SK-N-SH (cell line): Measurements from ENCODE around the gene KCNE5. TPM values are rescaled to one million over a fixed set of nuclear protein-coding genes. Genes with fewer than 3 reads are reported as not detected.

Experiments
- CTCF ChIA-PET: fragments of 300-600, 350-600 bp; formaldehyde crosslinking; extraction: SDS; loops from one replicate; lab custom pipeline; 2021; lab: Yijun Ruan, JAX
- POLR2A ChIA-PET: fragments of 350-600 bp; sonication (Branson Sonifier 250); formaldehyde crosslinking; extraction: SDS; loops from one replicate; lab custom pipeline; 2020; ENCODE audit warnings: antibody characterized with exemption, inconsistent platforms; lab: Yijun Ruan, JAX
- DNase-seq: peaks from one replicate; pipeline ENCODE4 v3.0.0; 2012
- H2AFZ ChIP-seq: fragments of 200-600 bp; sonication (generic); 2 replicates; pipeline ENCODE4 v1.8.1; 2016; ENCODE audit warnings: antibody characterized with exemption, mild to moderate bottlenecking, low read depth
- H3F3A ChIP-seq: fragments of 200-600 bp; sonication (generic); replicated peaks from 2 replicates; pipeline ENCODE3; 2016; ENCODE audit warnings: antibody characterized with exemption, mild to moderate bottlenecking; ENCODE audit not compliant: insufficient read depth
- H3K27ac ChIP-seq, 2 experiments: fragments of 200-500 bp in 1 of 2; fragments of 200-600 bp in 1 of 2; sonication (Bioruptor generic) in 1 of 2; sonication (generic), shearing (Covaris generic) in 1 of 2; 2 replicates each; pipeline versions ENCODE4 v1.5.1 to v1.6.1; 2014 to 2016; ENCODE audit warnings: low read depth in 2 of 2, inconsistent platforms in 1 of 2, low read length in 1 of 2, mild to moderate bottlenecking in 1 of 2, mixed read lengths in 1 of 2
- H3K27me3 ChIP-seq: fragments of 200-600 bp; sonication (generic), shearing (Covaris generic); 2 replicates; pipeline ENCODE4 v1.6.1; 2016; ENCODE audit warnings: mixed run types; ENCODE audit not compliant: insufficient read depth
- H3K36me3 ChIP-seq, 2 experiments: fragments of 200-500 bp in 1 of 2; fragments of 200-600 bp in 1 of 2; sonication (Bioruptor generic) in 1 of 2; sonication (generic) in 1 of 2; replicated peaks in 1 of 2; 2 replicates each; pipeline versions ENCODE3 to v1.5.1; 2014 to 2016; ENCODE audit warnings: low read length in 1 of 2, mild to moderate bottlenecking in 1 of 2; ENCODE audit not compliant: insufficient read depth in 2 of 2, control insufficient read depth in 1 of 2
- H3K4me1 ChIP-seq, 2 experiments: fragments of 200-500 bp in 1 of 2; fragments of 200-600 bp in 1 of 2; sonication (Bioruptor generic) in 1 of 2; sonication (generic), shearing (Covaris generic) in 1 of 2; 2 replicates each; pipeline versions ENCODE4 v1.5.1 to v1.6.1; 2014 to 2016; ENCODE audit warnings: low read depth in 1 of 2, low read length in 1 of 2, mixed run types in 1 of 2; ENCODE audit not compliant: insufficient read depth in 2 of 2, control insufficient read depth in 1 of 2
- H3K4me2 ChIP-seq: fragments of 200-600 bp; sonication (generic), shearing (Covaris generic); 2 replicates; pipeline ENCODE4 v1.6.1; 2017; ENCODE audit warnings: mixed run types
- H3K4me3 ChIP-seq, 2 experiments: fragments of 200-500 bp in 1 of 2; fragments of 200-600 bp in 1 of 2; sonication (Bioruptor generic) in 1 of 2; sonication (generic), shearing (Covaris generic) in 1 of 2; 2 replicates each; pipeline versions ENCODE4 v1.5.1 to v1.8.1; 2014 to 2016; ENCODE audit warnings: low read depth in 2 of 2, inconsistent platforms in 1 of 2, low read length in 1 of 2, mild to moderate bottlenecking in 1 of 2, mixed read lengths in 1 of 2, moderate library complexity in 1 of 2
- H3K79me2 ChIP-seq: fragments of 200-600 bp; sonication (generic); 2 replicates; pipeline ENCODE4 v1.8.1; 2017; ENCODE audit warnings: mild to moderate bottlenecking; ENCODE audit not compliant: insufficient read depth
- H3K9ac ChIP-seq: fragments of 200-600 bp; sonication (generic); 2 replicates; pipeline ENCODE4 v1.6.1; 2017; ENCODE audit warnings: mixed run types
- H3K9me2 ChIP-seq: fragments of 200-600 bp; sonication (generic); 2 replicates; pipeline ENCODE4 v1.6.1; 2017; ENCODE audit warnings: mixed run types
- H3K9me3 ChIP-seq: fragments of 200-600 bp; sonication (generic); 2 replicates; pipeline ENCODE4 v1.6.1; 2017; ENCODE audit warnings: mixed run types, mild to moderate bottlenecking, moderate library complexity
- H4K20me1 ChIP-seq: fragments of 200-600 bp; sonication (generic); 2 replicates; pipeline ENCODE4 v1.6.1; 2017; ENCODE audit warnings: mild to moderate bottlenecking, mixed run types; ENCODE audit not compliant: insufficient read depth
- ELF1 ChIP-seq: IDR thresholded peaks from 2 replicates; pipeline ENCODE4 v1.4.0; 2012
- FOSL2 ChIP-seq: IDR thresholded peaks from 2 replicates; pipeline ENCODE4 v1.4.0; 2012; ENCODE audit warnings: low read depth, mild to moderate bottlenecking, moderate library complexity, borderline replicate concordance
- FOXJ3 ChIP-seq: sonication (generic); formaldehyde crosslinking; IDR thresholded peaks from 2 replicates; pipeline ENCODE4 v1.5.1; 2020; ENCODE audit warnings: mild to moderate bottlenecking, missing genetic modification reagents
- GATA2 ChIP-seq: sonication (generic); formaldehyde crosslinking; IDR thresholded peaks from 2 replicates; pipeline ENCODE4 v1.5.0; 2020; ENCODE audit warnings: mild to moderate bottlenecking, missing genetic modification reagents
- JUND ChIP-seq: IDR thresholded peaks from 2 replicates; pipeline ENCODE4 v1.4.0; 2012
- MXI1 ChIP-seq: IDR thresholded peaks from 2 replicates; pipeline ENCODE4 v1.6.1; 2012; ENCODE audit warnings: mild to moderate bottlenecking, low read depth, low read length, improper control_type of control experiment
- NFIC ChIP-seq: IDR thresholded peaks from 2 replicates; pipeline ENCODE4 v1.4.0; 2012; ENCODE audit warnings: borderline replicate concordance
- RCOR1 ChIP-seq: fragments of 150-350 bp; IDR thresholded peaks from 2 replicates; pipeline ENCODE4 v1.6.1; 2017; ENCODE audit warnings: antibody characterized with exemption, low read length
- RFX5 ChIP-seq: IDR thresholded peaks from 2 replicates; pipeline ENCODE4 v1.6.1; 2012; ENCODE audit warnings: mild to moderate bottlenecking, improper control_type of control experiment, low read length
- RXRA ChIP-seq: IDR thresholded peaks from 2 replicates; pipeline ENCODE4 v1.4.0; 2012; ENCODE audit warnings: low read depth, mild to moderate bottlenecking, borderline replicate concordance
- SIN3A ChIP-seq: IDR thresholded peaks from 2 replicates; pipeline ENCODE4 v1.6.1; 2012; ENCODE audit warnings: low read depth, mild to moderate bottlenecking, low read length, moderate library complexity, borderline replicate concordance
- SMC3 ChIP-seq: IDR thresholded peaks from 2 replicates; pipeline ENCODE4 v1.6.1; 2012; ENCODE audit warnings: low read depth, low read length, improper control_type of control experiment
- TAF1 ChIP-seq: IDR thresholded peaks from 2 replicates; pipeline ENCODE4 v1.6.1; 2012; ENCODE audit warnings: low read depth, mild to moderate bottlenecking, low read length, moderate library complexity, borderline replicate concordance
- TEAD4 ChIP-seq: IDR thresholded peaks from 2 replicates; pipeline ENCODE4 v1.4.0; 2012; ENCODE audit warnings: mild to moderate bottlenecking, borderline replicate concordance; ENCODE audit not compliant: insufficient read depth
- WGBS: methylation state at CpG from one replicate; pipeline ENCODE4 v1.1.6; 2017; ENCODE audit warnings: low lambda C conversion rate; 5-methylcytosine and 5-hydroxymethylcytosine counted together
- polyA plus RNA-seq, 3 experiments: library from polyadenylated mRNA; depleted of rRNA; stranded (reverse); fragments of >200 nt; gene quantifications; 2 replicates each; pipeline ENCODE4 v1.2.3, GENCODE V29; 2012
- TF ChIP-seq, protein P1 (sequence below): fragments of 150-350 bp; IDR thresholded peaks from 2 replicates; pipeline ENCODE4 v1.6.1; 2016; ENCODE audit warnings: mild to moderate bottlenecking, low read depth, low read length
- TF ChIP-seq, protein P2 (sequence below): fragments of 150-350 bp; IDR thresholded peaks from 2 replicates; pipeline ENCODE4 v1.6.1; 2017; ENCODE audit warnings: antibody characterized with exemption, low read length, low read depth, borderline replicate concordance
- TF ChIP-seq, protein P3 (sequence below): IDR thresholded peaks from 2 replicates; pipeline ENCODE4; 2012

The KCNE5 gene
- polyA plus RNA-seq, 1 of the 3 experiments (the other 2 are of a cell fraction), result 0.21 TPM

DNA sequence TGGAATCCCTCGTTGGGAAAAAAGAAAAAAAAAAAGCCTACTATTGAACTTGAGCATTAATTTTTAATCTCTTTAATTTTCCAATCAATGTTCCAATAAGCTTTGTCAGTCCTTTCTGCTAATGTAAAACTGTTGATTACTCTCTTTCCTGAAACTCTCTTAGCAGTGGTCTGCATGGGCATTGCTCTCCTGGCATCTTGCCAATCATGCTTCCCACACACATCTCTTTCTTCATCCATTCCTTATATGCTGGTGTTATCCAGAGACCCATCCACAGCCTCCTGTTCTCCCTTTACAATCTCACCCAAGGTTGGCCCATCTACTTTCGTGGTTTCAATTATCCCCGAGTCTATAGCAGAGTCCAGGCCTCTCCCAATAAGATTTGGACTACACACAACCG is 31.8 kb upstream of the KCNE5 start:
- Histone ChIP-seq H3K4me3 (no peak overlapping the region), H3K4me1 (no peaks in the 10 kb centered on the region), H3K27ac (no peak overlapping the region), H4K20me1 (no peaks in the 10 kb centered on the region), H3F3A (no peaks in the 10 kb centered on the region), H3K9ac (no peak overlapping the region), H3K9me3 (no peaks in the 10 kb centered on the region), H2AFZ (no peak overlapping the region), H3K36me3 (peaks cover 5 to 34% of the 10 kb centered on the region in 2 experiments), H3K79me2 (peaks cover 4% of the 10 kb centered on the region; the same call in 1 of the 2 replicates), H3K27me3 (no peaks in the 10 kb centered on the region), H3K4me2 (no peak overlapping the region), H3K9me2 (no peaks in the 10 kb centered on the region)
- TF ChIP-seq RCOR1, result no peak
- no peak for TF ChIP-seq JUND
- no peak for TF ChIP-seq TEAD4
- TF ChIP-seq GATA2 (CRISPR knock-in tag), result no peak
- TF ChIP-seq, protein P1, sequence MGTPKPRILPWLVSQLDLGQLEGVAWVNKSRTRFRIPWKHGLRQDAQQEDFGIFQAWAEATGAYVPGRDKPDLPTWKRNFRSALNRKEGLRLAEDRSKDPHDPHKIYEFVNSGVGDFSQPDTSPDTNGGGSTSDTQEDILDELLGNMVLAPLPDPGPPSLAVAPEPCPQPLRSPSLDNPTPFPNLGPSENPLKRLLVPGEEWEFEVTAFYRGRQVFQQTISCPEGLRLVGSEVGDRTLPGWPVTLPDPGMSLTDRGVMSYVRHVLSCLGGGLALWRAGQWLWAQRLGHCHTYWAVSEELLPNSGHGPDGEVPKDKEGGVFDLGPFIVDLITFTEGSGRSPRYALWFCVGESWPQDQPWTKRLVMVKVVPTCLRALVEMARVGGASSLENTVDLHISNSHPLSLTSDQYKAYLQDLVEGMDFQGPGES, result no peak
- no peak for TF ChIP-seq TAF1
- TF ChIP-seq FOSL2, result no peak
- TF ChIP-seq FOXJ3, result no peak
- no peak for TF ChIP-seq SMC3
- CTCF ChIA-PET, result no interaction called here
- WGBS, result 58% methylated on average over 4 of the region's 4 CpGs
- POLR2A ChIA-PET, result no interaction called here
- DNase-seq, result no peak

DNA sequence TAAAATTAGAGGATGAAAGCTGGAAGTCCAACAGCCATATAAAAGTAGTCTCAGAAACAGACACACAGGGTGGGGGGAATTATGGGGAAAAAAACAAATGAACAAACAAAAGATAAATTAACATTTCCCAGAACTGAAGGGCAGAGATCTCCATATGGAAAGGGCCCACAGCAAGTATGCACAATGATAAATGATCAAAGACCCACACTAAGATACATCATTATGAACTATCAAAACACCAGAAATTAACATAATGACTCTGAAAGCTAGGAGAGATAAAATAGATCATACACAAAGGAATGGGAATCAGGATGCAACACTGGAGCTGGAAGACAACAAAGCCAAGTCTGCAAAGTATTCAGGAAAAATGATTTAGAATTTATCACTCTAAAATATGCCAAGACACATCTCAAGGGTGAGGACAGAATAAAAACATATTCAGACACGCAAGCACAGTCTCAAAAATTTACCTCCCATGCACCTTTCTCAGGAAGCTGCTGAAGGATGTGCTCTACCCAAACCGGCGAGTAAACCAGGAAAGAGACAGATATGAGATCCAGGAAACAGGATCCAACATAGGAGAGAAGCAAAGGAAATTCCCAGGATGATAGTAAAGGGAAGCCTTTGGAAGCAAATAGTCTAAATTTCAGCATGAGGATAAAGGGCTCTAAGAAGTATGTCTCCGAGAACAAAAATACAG is 30.7 kb upstream of the KCNE5 start:
- H3K4me1 ChIP-seq, result no peaks in the 10 kb centered on the region

More for the DNA sequence above, 30.7 kb upstream of the KCNE5 start:
- Histone ChIP-seq H2AFZ (no peak overlapping the region), H3K27me3 (no peaks in the 10 kb centered on the region), H3K9ac (no peak overlapping the region), H3K36me3 (peaks cover 2 to 29% of the 10 kb centered on the region in 2 experiments), H3K9me2 (no peaks in the 10 kb centered on the region), H3K79me2 (peaks cover 4% of the 10 kb centered on the region; the same call in 1 of the 2 replicates), H3K4me2 (no peak overlapping the region), H3K27ac (no peak overlapping the region), H3K9me3 (no peaks in the 10 kb centered on the region), H3K4me3 (no peak overlapping the region), H3F3A (no peaks in the 10 kb centered on the region), H4K20me1 (no peaks in the 10 kb centered on the region)
- no peak for DNase-seq
- CTCF ChIA-PET, result interaction anchor here (1.1 to 1.6 kb wide), 2 partner anchors 17 to 21 kb away, joined by 3 to 5 read pairs; no protein-coding TSS in a partner anchor
- 49% methylated on average over 4 of the region's 4 CpGs for WGBS
- POLR2A ChIA-PET, result no interaction called here
- no peak for TF ChIP-seq RFX5
- TF ChIP-seq, protein P1, result no peak
- no peak for TF ChIP-seq SMC3
- TF ChIP-seq, protein P2, sequence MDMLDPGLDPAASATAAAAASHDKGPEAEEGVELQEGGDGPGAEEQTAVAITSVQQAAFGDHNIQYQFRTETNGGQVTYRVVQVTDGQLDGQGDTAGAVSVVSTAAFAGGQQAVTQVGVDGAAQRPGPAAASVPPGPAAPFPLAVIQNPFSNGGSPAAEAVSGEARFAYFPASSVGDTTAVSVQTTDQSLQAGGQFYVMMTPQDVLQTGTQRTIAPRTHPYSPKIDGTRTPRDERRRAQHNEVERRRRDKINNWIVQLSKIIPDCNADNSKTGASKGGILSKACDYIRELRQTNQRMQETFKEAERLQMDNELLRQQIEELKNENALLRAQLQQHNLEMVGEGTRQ, result no peak
- TF ChIP-seq TEAD4, result no peak
- no peak for TF ChIP-seq MXI1
- no peak for TF ChIP-seq NFIC
- TF ChIP-seq RXRA, result no peak
- no peak for TF ChIP-seq TAF1
- no peak for TF ChIP-seq ELF1
- no peak for TF ChIP-seq SIN3A
- TF ChIP-seq, protein P3, sequence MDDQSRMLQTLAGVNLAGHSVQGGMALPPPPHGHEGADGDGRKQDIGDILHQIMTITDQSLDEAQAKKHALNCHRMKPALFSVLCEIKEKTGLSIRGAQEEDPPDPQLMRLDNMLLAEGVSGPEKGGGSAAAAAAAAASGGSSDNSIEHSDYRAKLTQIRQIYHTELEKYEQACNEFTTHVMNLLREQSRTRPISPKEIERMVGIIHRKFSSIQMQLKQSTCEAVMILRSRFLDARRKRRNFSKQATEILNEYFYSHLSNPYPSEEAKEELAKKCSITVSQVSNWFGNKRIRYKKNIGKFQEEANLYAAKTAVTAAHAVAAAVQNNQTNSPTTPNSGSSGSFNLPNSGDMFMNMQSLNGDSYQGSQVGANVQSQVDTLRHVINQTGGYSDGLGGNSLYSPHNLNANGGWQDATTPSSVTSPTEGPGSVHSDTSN, result no peak
